HG02642 (cell line): Measurements from ENCODE around the gene SP3.

Source experiments
- ATAC-seq: cut with Tn5 transposase; IDR thresholded peaks from one replicate; pipeline ENCODE4 v1.9.1; 2021; ENCODE audit warnings: mild to moderate bottlenecking; ENCODE audit not compliant: unreplicated experiment, poor library complexity

SP3 gene

DNA sequence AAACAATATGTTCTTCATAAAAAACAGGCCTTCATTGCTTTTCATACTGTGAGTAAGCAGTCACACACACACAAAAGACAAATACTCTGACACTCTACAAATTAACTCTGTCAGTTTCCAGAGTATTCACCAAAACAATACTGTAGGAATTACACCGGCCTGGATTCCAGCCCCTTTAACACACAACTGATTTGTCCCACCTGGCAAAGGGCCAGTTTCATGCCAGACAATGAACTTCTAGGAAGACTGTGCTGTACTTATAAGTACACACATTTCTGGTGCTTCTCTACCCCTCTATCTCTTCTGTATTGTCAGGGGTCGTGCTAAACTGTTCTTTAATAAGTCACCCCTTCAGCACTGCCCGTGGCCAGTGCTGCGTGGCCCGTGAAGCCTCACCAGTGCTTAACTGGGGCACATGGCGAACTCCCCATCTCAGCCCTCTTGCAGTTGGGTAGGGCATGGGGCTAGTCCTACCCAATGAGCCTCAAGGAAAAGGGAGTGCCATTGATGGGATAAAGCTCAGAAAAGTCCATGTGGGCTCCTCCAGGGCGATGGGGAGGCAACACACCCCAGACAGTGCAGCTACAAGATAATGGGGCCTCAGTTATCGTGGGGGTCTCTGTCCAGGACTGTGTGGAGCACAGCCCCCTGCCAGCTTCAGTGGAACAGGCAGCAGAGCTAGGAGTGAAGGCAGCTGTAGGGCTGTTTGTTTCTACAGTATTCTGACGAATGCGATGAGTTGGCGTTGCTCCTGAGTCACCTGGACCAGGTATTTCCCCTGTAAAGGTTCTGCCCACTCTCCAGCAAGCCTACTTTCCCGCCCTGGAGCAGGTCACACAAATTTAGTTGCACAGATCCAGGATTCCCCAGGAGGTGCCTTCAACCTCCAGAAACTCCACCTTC, 99.0 kb downstream of the SP3 start:
- no peak for ATAC-seq

DNA sequence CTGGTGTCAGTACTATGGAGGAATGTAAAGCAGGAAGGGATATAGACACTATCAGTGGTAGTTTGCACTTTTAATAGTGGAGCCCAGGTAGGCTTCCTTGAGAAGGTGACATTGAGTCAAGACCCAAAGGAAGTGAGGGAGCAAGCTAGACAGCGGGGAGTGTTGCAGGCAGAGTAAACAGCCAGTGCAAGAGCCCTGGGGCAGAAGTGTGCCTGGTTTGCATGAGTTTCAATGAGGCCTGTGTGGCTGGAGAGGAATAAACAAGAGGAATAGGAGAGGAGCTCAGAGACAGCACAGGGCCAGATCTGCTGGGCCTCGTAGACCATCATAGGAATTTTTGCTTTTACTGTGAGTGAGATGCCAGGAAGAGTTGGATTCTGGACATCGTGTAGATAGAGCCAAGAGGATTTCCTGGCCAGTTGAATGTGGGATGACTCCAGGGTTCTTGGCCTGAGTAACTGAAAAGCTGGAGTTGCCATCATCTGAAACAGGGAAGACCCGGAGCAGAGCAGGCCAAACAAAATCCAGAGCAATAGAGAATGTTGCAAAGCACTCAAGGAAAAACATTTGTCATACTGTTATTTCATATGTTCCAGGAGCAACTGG, 102.5 kb downstream of the SP3 start:
- no peak for ATAC-seq

DNA sequence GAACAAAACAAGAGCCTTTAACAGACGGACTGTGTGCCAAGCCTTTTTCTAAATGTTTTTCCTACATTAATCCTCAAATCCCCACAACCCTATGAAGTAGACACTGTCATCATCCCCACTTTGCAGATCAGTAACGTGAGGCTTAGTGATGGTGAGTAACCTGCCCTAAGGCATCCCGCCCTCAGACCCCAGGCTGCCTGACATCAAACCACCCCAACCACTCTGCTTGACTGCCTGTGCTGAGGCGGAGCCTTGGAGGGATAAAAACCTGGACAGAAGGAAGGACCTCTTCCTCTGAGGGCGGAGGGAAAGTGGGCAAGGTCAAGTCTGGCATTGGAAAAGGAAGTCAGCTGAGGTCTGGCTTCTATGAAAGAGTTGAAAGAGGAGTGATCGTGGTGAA, 104.6 kb downstream of the SP3 start:
- no peak for ATAC-seq

DNA sequence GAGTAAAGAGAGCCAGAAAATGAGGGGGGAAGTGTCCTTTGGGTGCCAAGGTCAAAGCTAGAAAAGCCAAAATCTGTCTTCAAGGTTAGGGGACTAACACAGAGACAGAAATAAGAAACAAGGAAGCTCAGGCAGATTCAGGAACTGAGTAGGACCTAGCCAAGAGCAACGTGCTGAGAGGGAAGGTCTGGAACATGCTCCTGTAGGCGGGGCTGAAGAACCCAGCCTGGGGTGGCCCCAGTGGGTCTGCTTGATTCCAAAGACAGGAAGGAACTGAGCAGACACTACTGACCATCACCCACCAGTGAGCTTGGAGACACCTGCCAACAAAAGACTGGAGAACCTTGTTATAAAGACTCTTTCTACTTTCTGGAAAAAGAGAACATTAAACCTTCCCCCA, 105.1 kb downstream of the SP3 start:
- no peak for ATAC-seq

DNA sequence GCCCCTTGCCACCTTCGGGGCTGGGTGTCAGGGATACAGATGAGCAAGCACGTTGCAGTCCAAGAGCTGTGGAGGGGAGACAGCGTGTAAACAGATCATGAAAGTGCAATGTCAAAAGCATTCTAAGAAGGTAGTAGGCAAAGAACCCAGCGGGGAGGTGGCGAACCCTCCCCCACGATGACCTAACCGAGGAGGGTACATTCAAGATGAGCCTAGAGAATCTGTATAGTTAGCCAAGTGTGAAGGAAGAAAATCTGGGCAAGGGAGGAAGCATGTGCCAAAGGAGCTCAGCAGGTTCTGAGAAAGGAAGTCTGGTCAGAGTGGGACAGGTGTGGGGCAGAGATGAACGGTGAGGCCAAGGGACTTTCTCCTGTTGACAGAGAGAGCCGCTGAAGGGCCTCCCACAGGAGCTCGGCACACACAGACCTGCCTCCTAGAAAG, 106.9 kb downstream of the SP3 start:
- ATAC-seq = peak; percentile 81
